ENCODE results near the gene NUP62. TPM values are rescaled to one million over a fixed set of nuclear protein-coding genes. Genes with fewer than 3 reads are reported as not detected.

NUP62 gene
- total RNA-seq, 1 experiment from 2014 or later: 85.2 TPM

DNA sequence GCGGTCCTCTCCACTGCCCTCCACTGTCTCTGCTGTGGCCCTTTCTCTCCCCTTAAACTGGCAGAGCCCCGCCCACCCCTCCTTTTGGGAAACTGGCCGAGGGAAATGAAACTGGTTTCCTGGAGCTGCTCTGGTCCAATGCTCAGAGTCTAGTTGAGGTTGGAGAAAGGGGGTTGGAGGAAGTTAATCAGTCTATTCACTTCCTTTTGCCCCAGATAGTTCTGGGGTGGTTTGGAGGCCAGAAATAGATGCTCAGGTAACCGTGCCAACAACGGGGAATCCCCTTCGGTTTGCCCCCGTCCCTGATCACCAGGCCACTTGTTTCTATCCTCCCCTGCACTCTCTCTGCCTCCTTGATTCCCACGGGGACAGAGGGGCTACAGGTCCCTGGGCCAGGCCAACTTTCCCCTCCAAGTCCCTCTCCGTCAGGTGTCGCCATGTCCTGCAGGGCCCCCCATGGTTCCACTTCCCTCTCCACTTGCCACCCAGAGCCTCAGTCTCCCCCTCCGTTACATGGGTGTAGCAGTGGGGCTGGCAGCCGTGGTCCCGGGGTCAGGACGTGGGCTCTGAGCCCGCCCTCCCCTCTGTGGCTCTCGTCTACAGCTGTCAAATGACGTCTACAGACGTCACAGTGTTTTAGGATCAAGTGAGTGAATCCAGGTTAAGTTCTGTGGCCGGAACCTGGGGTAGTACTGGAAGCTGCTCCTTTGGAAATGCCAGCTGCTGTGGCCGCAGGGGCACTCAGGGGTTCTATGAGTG is 32.3 kb downstream of the NUP62 start, which contains the start of gene IL4I1:
IL4I1 (minus strand) TSS at position 25 of the 759 bp plus-strand sequence. CDS start 727 bp downstream, outside the sequence.
- Histone ChIP-seq H2AFZ (ENCODE audit: low read depth, low read length, poor library complexity, severe bottlenecking) (no peak within 1 kb of the TSS), H3K4me1 (ENCODE audit: control insufficient read depth in 1 of 2, insufficient read depth in 2 of 2, low read length in 2 of 2) (peaks cover 0 to 5% of the 10 kb centered on the region in 2 experiments; a peak in 1 of 4 replicates), H4K20me1 (ENCODE audit: insufficient read depth) (no peaks in the 10 kb centered on the region), H3K9me3 (ENCODE audit: control insufficient read depth in 1 of 2, insufficient read depth in 1 of 2, low read depth in 1 of 2, low read length in 2 of 2) (no peaks in the 10 kb centered on the region), H3K9ac (ENCODE audit: low read length) (no peak within 1 kb of the TSS), H3K36me3 (ENCODE audit: control insufficient read depth in 1 of 2, insufficient read depth in 2 of 2, low read length in 2 of 2) (no peaks in the 10 kb centered on the region), H3K9me2 (ENCODE audit: insufficient read depth) (no peaks in the 10 kb centered on the region), H3K27ac (ENCODE audit: low read depth, low read length) (no peak within 1 kb of the TSS), H3K4me3 (replicated peaks in 1 of 2; ENCODE audit: low read depth in 1 of 2, low read length in 2 of 2) (no peak within 1 kb of the TSS), H3K27me3 (ENCODE audit: insufficient read depth, low read length) (no peaks in the 10 kb centered on the region), H3K79me2 (ENCODE audit: insufficient read depth, low read length) (no peaks in the 10 kb centered on the region), H3K4me2 (ENCODE audit: low read length) (no peak within 1 kb of the TSS)
- TF ChIP-seq FOSL1 (IDR thresholded peaks at IDR 0.05; ENCODE audit: low read depth) (no peak), SP1 (IDR thresholded peaks at IDR 0.05; ENCODE audit: low read depth) (no peak), EZH2phosphoT487 (IDR thresholded peaks at IDR 0.05; ENCODE audit: borderline replicate concordance) (no peak)
- TF ChIP-seq, protein P1, sequence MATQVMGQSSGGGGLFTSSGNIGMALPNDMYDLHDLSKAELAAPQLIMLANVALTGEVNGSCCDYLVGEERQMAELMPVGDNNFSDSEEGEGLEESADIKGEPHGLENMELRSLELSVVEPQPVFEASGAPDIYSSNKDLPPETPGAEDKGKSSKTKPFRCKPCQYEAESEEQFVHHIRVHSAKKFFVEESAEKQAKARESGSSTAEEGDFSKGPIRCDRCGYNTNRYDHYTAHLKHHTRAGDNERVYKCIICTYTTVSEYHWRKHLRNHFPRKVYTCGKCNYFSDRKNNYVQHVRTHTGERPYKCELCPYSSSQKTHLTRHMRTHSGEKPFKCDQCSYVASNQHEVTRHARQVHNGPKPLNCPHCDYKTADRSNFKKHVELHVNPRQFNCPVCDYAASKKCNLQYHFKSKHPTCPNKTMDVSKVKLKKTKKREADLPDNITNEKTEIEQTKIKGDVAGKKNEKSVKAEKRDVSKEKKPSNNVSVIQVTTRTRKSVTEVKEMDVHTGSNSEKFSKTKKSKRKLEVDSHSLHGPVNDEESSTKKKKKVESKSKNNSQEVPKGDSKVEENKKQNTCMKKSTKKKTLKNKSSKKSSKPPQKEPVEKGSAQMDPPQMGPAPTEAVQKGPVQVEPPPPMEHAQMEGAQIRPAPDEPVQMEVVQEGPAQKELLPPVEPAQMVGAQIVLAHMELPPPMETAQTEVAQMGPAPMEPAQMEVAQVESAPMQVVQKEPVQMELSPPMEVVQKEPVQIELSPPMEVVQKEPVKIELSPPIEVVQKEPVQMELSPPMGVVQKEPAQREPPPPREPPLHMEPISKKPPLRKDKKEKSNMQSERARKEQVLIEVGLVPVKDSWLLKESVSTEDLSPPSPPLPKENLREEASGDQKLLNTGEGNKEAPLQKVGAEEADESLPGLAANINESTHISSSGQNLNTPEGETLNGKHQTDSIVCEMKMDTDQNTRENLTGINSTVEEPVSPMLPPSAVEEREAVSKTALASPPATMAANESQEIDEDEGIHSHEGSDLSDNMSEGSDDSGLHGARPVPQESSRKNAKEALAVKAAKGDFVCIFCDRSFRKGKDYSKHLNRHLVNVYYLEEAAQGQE (IDR thresholded peaks at IDR 0.05; ENCODE audit: low read depth): no peak
- TF ChIP-seq, protein P2, sequence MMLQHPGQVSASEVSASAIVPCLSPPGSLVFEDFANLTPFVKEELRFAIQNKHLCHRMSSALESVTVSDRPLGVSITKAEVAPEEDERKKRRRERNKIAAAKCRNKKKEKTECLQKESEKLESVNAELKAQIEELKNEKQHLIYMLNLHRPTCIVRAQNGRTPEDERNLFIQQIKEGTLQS (IDR thresholded peaks at IDR 0.05): no peak
- CTCF ChIA-PET: no interaction called here
- POLR2A ChIA-PET: no interaction called here
- RAD21 ChIA-PET (ENCODE audit: low non-redundant PET in 1 of 2, low total read pairs in 2 of 2, uncharacterized antibody in 2 of 2, unreplicated experiment in 2 of 2): no interaction called here
- intact Hi-C loops (cut with micrococcal nuclease): no loop called here
- no peak for ATAC-seq
- BruUV-seq (replicated peaks): no TSS peak
- DNase-seq (ENCODE audit: low read depth, low spot score): no peak
